ENCODE data around the gene PEX5L. TPM values are rescaled to one million over a fixed set of nuclear protein-coding genes. Genes with fewer than 3 reads are reported as not detected.
"Not testable (repeated sequence)": the region's sequence is repeated elsewhere in the genome, so short reads cannot be mapped to it uniquely, and the experiment has no call there.

Gene PEX5L
- not detected in 2 replicates for total RNA-seq (2014; rRNA removed; shearing (Covaris generic))

GRCh38 chr3:180036671-180037455, at the start of gene PEX5L:
PEX5L (minus strand) TSS chr3:180036937; CDS start chr3:180036599, 338 bp downstream.
- DNase-seq (ENCODE audit: low read depth): peak; percentile 13

GRCh38 chr3:180085122-180085710, 48.5 kb upstream of the PEX5L start:
- no peak for DNase-seq (ENCODE audit: low read depth)

GRCh38 chr3:180082699-180083098, 46.0 kb upstream of the PEX5L start:
- DNase-seq (ENCODE audit: low read depth): no peak

GRCh38 chr3:180078592-180078991, 41.9 kb upstream of the PEX5L start:
- DNase-seq (ENCODE audit: low read depth): no peak

- DNase-seq (ENCODE audit: low read depth): no peak
Observed at GRCh38 chr3:180073561-180073960, 36.8 kb upstream of the PEX5L start.

GRCh38 chr3:180072786-180073185, 36.0 kb upstream of the PEX5L start:
- DNase-seq (ENCODE audit: low read depth): no peak

- DNase-seq (ENCODE audit: low read depth): no peak
Observed at GRCh38 chr3:180070925-180071324, 34.2 kb upstream of the PEX5L start.

- no peak for DNase-seq (ENCODE audit: low read depth)
Observed at GRCh38 chr3:180068023-180068422, 31.3 kb upstream of the PEX5L start.

GRCh38 chr3:180066598-180066997, 29.9 kb upstream of the PEX5L start:
- DNase-seq (ENCODE audit: low read depth): no peak

GRCh38 chr3:180063783-180064182, 27.0 kb upstream of the PEX5L start:
- DNase-seq (ENCODE audit: low read depth): no peak

GRCh38 chr3:180062771-180063170, 26.0 kb upstream of the PEX5L start:
- no peak for DNase-seq (ENCODE audit: low read depth)

- no peak for DNase-seq (ENCODE audit: low read depth)
Observed at GRCh38 chr3:180059356-180059755, 22.6 kb upstream of the PEX5L start.

GRCh38 chr3:180058238-180058637, 21.5 kb upstream of the PEX5L start:
- no peak for DNase-seq (ENCODE audit: low read depth)

- not testable (repeated sequence) for DNase-seq (ENCODE audit: low read depth)
Observed at GRCh38 chr3:180055656-180056055, 18.9 kb upstream of the PEX5L start.

GRCh38 chr3:180049391-180049790, 12.7 kb upstream of the PEX5L start:
- DNase-seq (ENCODE audit: low read depth): no peak

- DNase-seq (ENCODE audit: low read depth): no peak
Observed at GRCh38 chr3:180048840-180049239, 12.1 kb upstream of the PEX5L start.

GRCh38 chr3:180048103-180048502, 11.4 kb upstream of the PEX5L start:
- DNase-seq (ENCODE audit: low read depth): no peak

- DNase-seq (ENCODE audit: low read depth): no peak
Observed at GRCh38 chr3:180040966-180041365, 4.2 kb upstream of the PEX5L start.

GRCh38 chr3:180036092-180036670, 556 bp downstream of the PEX5L start:
- no peak for DNase-seq (ENCODE audit: low read depth)

- DNase-seq (ENCODE audit: low read depth): no peak
Observed at GRCh38 chr3:180026997-180027396, 9.7 kb downstream of the PEX5L start.

GRCh38 chr3:180018543-180018942, 18.2 kb downstream of the PEX5L start:
- DNase-seq (ENCODE audit: low read depth): no peak

GRCh38 chr3:180017846-180018245, 18.9 kb downstream of the PEX5L start:
- no peak for DNase-seq (ENCODE audit: low read depth)

- no peak for DNase-seq (ENCODE audit: low read depth)
Observed at GRCh38 chr3:180011927-180012326, 24.8 kb downstream of the PEX5L start.

Measured in RPMI7951 (cell line).